KBM-7 (cell line): ENCODE results near the gene CFAP97D1.

ENCODE experiments used
- DNase-seq: peaks from one replicate; pipeline ENCODE4 v3.0.0-alpha.2; 2015
- in situ Hi-C: fragments of 300-500 bp; cut with MboI; formaldehyde crosslinking; loops from 2 replicates; pipeline ENCODE4 v1.14.3; 2020; ENCODE audit warnings: low sequenced_read_pairs, low pct_unique_long_range_greater_than_20kb, mixed read lengths

The CFAP97D1 gene

GRCh38 chr17:43766413-43767052 is 13.7 kb upstream of the CFAP97D1 start:
- DNase-seq, result peak; percentile 61
- in situ Hi-C loops, result loop anchor here (10.0 kb wide), 1 partner anchor 192 kb away; no protein-coding TSS in a partner anchor

GRCh38 chr17:43767053-43767712 is 13.1 kb upstream of the CFAP97D1 start:
- no peak for DNase-seq
- in situ Hi-C loops, result loop anchor here (10.0 kb wide), 1 partner anchor 192 kb away; no protein-coding TSS in a partner anchor

GRCh38 chr17:43767713-43768059 is 12.5 kb upstream of the CFAP97D1 start:
- in situ Hi-C loops, result loop anchor here (10.0 kb wide), 1 partner anchor 193 kb away; no protein-coding TSS in a partner anchor
- no peak for DNase-seq

GRCh38 chr17:43768382-43768781 is 11.9 kb upstream of the CFAP97D1 start:
- in situ Hi-C loops, result loop anchor here (10.0 kb wide), 1 partner anchor 194 kb away; no protein-coding TSS in a partner anchor
- peak; percentile 95 for DNase-seq

GRCh38 chr17:43768943-43769342 is 11.3 kb upstream of the CFAP97D1 start:
- in situ Hi-C loops, result loop anchor here (10.0 kb wide), 1 partner anchor 194 kb away; no protein-coding TSS in a partner anchor

GRCh38 chr17:43769426-43769825 is 10.8 kb upstream of the CFAP97D1 start:
- no peak for DNase-seq
- in situ Hi-C loops, result loop anchor here (10.0 kb wide), 1 partner anchor 195 kb away; no protein-coding TSS in a partner anchor

More at GRCh38 chr17:43768943-43769342, 11.3 kb upstream of the CFAP97D1 start:
- no peak for DNase-seq

- in situ Hi-C loops, result loop anchor here (10.0 kb wide), 1 partner anchor 195 kb away; no protein-coding TSS in a partner anchor
- DNase-seq, result no peak
Observed at GRCh38 chr17:43769859-43770258, 10.4 kb upstream of the CFAP97D1 start.

GRCh38 chr17:43770957-43771356 is 9.3 kb upstream of the CFAP97D1 start:
- in situ Hi-C loops, result no loop called here

GRCh38 chr17:43771463-43771862 is 8.8 kb upstream of the CFAP97D1 start:
- in situ Hi-C loops, result no loop called here
- no peak for DNase-seq

More at GRCh38 chr17:43770957-43771356, 9.3 kb upstream of the CFAP97D1 start:
- DNase-seq, result no peak

GRCh38 chr17:43772877-43773648 is 7.2 kb upstream of the CFAP97D1 start:
- in situ Hi-C loops, result no loop called here
- peak; percentile 99 for DNase-seq

GRCh38 chr17:43774304-43775250 is 5.7 kb upstream of the CFAP97D1 start:
- in situ Hi-C loops, result no loop called here

GRCh38 chr17:43778337-43779144 is 1.7 kb upstream of the CFAP97D1 start, which contains the start of gene DUSP3:
Gene DUSP3 (minus strand): TSS chr17:43778977. CDS start chr17:43778924, 53 bp downstream.
- in situ Hi-C loops, result no loop called here
- DNase-seq, result peak; percentile 67

More at GRCh38 chr17:43774304-43775250, 5.7 kb upstream of the CFAP97D1 start:
- DNase-seq, result no peak

- peak; percentile 65 for DNase-seq
- in situ Hi-C loops, result no loop called here
Observed at GRCh38 chr17:43779145-43780125, 800 bp upstream of the CFAP97D1 start.

- in situ Hi-C loops, result no loop called here
- DNase-seq, result no peak
Observed at GRCh38 chr17:43782913-43783680, 2.9 kb downstream of the CFAP97D1 start.

- no peak for DNase-seq
- in situ Hi-C loops, result no loop called here
Observed at GRCh38 chr17:43784068-43784467, 3.8 kb downstream of the CFAP97D1 start.

- no peak for DNase-seq
- in situ Hi-C loops, result no loop called here
Observed at GRCh38 chr17:43784628-43785101, 4.4 kb downstream of the CFAP97D1 start.
